Loucy (cell line): ENCODE measurements around the gene PHLDA1.

Source experiments
- H2AFZ ChIP-seq: fragments of 200-600 bp; sonication (generic); 2 replicates; pipeline ENCODE4 v1.6.0; 2016; ENCODE audit warnings: antibody characterized with exemption, mild to moderate bottlenecking, low read length, moderate library complexity
- H3F3A ChIP-seq: fragments of 200-600 bp; 2 replicates; pipeline ENCODE4 v1.6.0; 2016; ENCODE audit warnings: antibody characterized with exemption, low read depth, mild to moderate bottlenecking
- H3K27me3 ChIP-seq: fragments of 200-600 bp; sonication (generic); 2 replicates; pipeline ENCODE4 v1.6.1; 2014; ENCODE audit warnings: low read length, mild to moderate bottlenecking; ENCODE audit not compliant: insufficient read depth, poor library complexity, severe bottlenecking
- H3K36me3 ChIP-seq: fragments of 200-600 bp; sonication (generic); 2 replicates; pipeline ENCODE4 v1.6.1; 2016; ENCODE audit warnings: low read length; ENCODE audit not compliant: insufficient read depth
- H3K4me1 ChIP-seq: fragments of 200-600 bp; sonication (generic); 2 replicates; pipeline ENCODE4 v1.5.1; 2014; ENCODE audit warnings: low read length, mild to moderate bottlenecking; ENCODE audit not compliant: insufficient read depth, poor library complexity, severe bottlenecking
- H3K4me2 ChIP-seq: fragments of 200-600 bp; sonication (generic); 2 replicates; pipeline ENCODE4 v1.6.0; 2014; ENCODE audit warnings: antibody characterized with exemption, low read length, low read depth, mild to moderate bottlenecking; ENCODE audit not compliant: poor library complexity, severe bottlenecking
- H3K4me3 ChIP-seq: fragments of 200-600 bp; sonication (generic); 2 replicates; pipeline ENCODE4 v1.5.1; 2014; ENCODE audit warnings: low read length, mild to moderate bottlenecking, mixed read lengths; ENCODE audit not compliant: poor library complexity, severe bottlenecking
- H3K79me2 ChIP-seq: fragments of 200-600 bp; sonication (generic); 2 replicates; pipeline ENCODE4 v1.6.1; 2014; ENCODE audit warnings: low read length; ENCODE audit not compliant: insufficient read depth
- H3K9ac ChIP-seq: fragments of 200-600 bp; sonication (generic); 2 replicates; pipeline ENCODE4 v1.6.0; 2014; ENCODE audit warnings: mild to moderate bottlenecking, low read depth, low read length, moderate library complexity; ENCODE audit not compliant: poor library complexity, severe bottlenecking
- H3K9me2 ChIP-seq: fragments of 200-600 bp; sonication (generic); replicated peaks from 2 replicates; pipeline ENCODE4 v1.6.1; 2016; ENCODE audit warnings: low read depth, low read length, mixed read lengths
- H3K9me3 ChIP-seq: fragments of 200-600 bp; sonication (generic); 2 replicates; pipeline ENCODE4 v1.6.1; 2014; ENCODE audit warnings: mild to moderate bottlenecking, antibody characterized with exemption, low read length, low read depth; ENCODE audit not compliant: insufficient read depth
- H4K20me1 ChIP-seq: fragments of 200-600 bp; sonication (generic); 2 replicates; pipeline ENCODE4 v1.6.0; 2014; ENCODE audit warnings: antibody characterized with exemption, low read length, mild to moderate bottlenecking; ENCODE audit not compliant: insufficient read depth, poor library complexity, severe bottlenecking
- CTCF ChIP-seq: fragments of 200-600 bp; sonication (generic); conservative IDR thresholded peaks from 2 replicates; pipeline ENCODE4 v1.5.1; 2014; ENCODE audit warnings: mild to moderate bottlenecking, antibody characterized with exemption, low read length
- EZH2phosphoT487 ChIP-seq: fragments of 200-600 bp; IDR thresholded peaks from 2 replicates; pipeline ENCODE4 v1.6.1; 2018; ENCODE audit warnings: antibody characterized with exemption, mild to moderate bottlenecking, moderate library complexity, borderline replicate concordance

PHLDA1 gene

GRCh38 chr12:76047742-76048141 lies 16.2 kb upstream of the PHLDA1 start:
- H2AFZ ChIP-seq: no peak overlapping the region
- TF ChIP-seq CTCF: no peak
- no peak for TF ChIP-seq EZH2phosphoT487
- no peaks in the 10 kb centered on the region for H3K79me2 ChIP-seq
- H3K4me3 ChIP-seq: no peak overlapping the region
- H3K9me2 ChIP-seq: no peaks in the 10 kb centered on the region
- no peaks in the 10 kb centered on the region for H3K4me1 ChIP-seq
- no peaks in the 10 kb centered on the region for H3K27me3 ChIP-seq
- H4K20me1 ChIP-seq: no peaks in the 10 kb centered on the region
- no peak overlapping the region for H3K9ac ChIP-seq
- no peaks in the 10 kb centered on the region for H3K9me3 ChIP-seq
- H3F3A ChIP-seq: 0 out of 2 replicates have a peak, but pooled peaks cover 6% of the 10 kb centered on the region
- H3K4me2 ChIP-seq: no peak overlapping the region
- peaks cover 65% of the 10 kb centered on the region for H3K36me3 ChIP-seq

- no peaks in the 10 kb centered on the region for H3K27me3 ChIP-seq
- H3K79me2 ChIP-seq: no peaks in the 10 kb centered on the region
- H3K9me3 ChIP-seq: no peaks in the 10 kb centered on the region
- TF ChIP-seq CTCF (no peak), EZH2phosphoT487 (no peak)
- H4K20me1 ChIP-seq: no peaks in the 10 kb centered on the region
- no peak overlapping the region for H3K4me3 ChIP-seq
- no peaks in the 10 kb centered on the region for H3K9me2 ChIP-seq
- no peak overlapping the region for H3K9ac ChIP-seq
- no peak overlapping the region for H3K4me2 ChIP-seq
- H3F3A ChIP-seq: 0 out of 2 replicates have a peak, but pooled peaks cover 6% of the 10 kb centered on the region
- H2AFZ ChIP-seq: no peak overlapping the region
- H3K4me1 ChIP-seq: no peaks in the 10 kb centered on the region
- peaks cover 58% of the 10 kb centered on the region; the same call in 1 of the 2 replicates for H3K36me3 ChIP-seq
Observed at GRCh38 chr12:76047060-76047459, 15.5 kb upstream of the PHLDA1 start.

- H3K79me2 ChIP-seq: no peaks in the 10 kb centered on the region
- no peaks in the 10 kb centered on the region for H3K4me1 ChIP-seq
- H3K27me3 ChIP-seq: no peaks in the 10 kb centered on the region
- no peak overlapping the region for H3K4me2 ChIP-seq
- no peak overlapping the region for H3K9ac ChIP-seq
- no peaks in the 10 kb centered on the region for H3K9me3 ChIP-seq
- no peak overlapping the region for H3K4me3 ChIP-seq
- H4K20me1 ChIP-seq: no peaks in the 10 kb centered on the region
- H3K36me3 ChIP-seq: peaks cover 22% of the 10 kb centered on the region; the same call in 1 of the 2 replicates
- H3F3A ChIP-seq: 0 out of 2 replicates have a peak, but pooled peaks cover under 1% of the 10 kb centered on the region
- TF ChIP-seq EZH2phosphoT487: no peak
- TF ChIP-seq CTCF: no peak
- H3K9me2 ChIP-seq: no peaks in the 10 kb centered on the region
- H2AFZ ChIP-seq: no peak overlapping the region
Observed at GRCh38 chr12:76043377-76043776, 11.8 kb upstream of the PHLDA1 start.
